Activated T-helper 9 cell treated with anti-CD3 and anti-CD28 coated beads, Interleukin-2, amount 50 U/mL, for 16 hours (primary cell): ENCODE measurements around the gene SLC25A42.

ENCODE experiments used
- DNase-seq: peaks from one replicate; pipeline ENCODE4 v3.0.0-alpha.2; 2020; ENCODE audit warnings: low read depth

Gene SLC25A42

DNA sequence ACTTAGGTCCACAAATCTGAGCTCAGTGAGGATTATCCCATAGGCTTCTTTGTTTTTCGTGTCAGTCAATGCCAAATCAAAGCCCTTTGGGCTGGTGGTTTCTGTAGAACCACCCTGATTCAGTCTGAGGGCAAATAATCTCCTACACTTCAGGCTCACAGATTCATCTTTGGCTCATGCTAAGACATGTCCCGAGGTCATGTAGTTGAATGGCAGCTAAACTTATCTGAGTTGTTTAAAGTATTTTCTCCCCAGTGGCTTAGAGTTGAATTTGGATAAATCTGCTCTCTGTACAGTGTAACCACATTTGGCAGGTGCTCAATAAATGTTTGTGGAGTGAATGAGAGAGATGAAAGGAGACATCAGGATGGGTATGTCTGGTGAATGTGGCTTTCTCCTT, 13.1 kb upstream of the SLC25A42 start:
- DNase-seq: no peak

DNA sequence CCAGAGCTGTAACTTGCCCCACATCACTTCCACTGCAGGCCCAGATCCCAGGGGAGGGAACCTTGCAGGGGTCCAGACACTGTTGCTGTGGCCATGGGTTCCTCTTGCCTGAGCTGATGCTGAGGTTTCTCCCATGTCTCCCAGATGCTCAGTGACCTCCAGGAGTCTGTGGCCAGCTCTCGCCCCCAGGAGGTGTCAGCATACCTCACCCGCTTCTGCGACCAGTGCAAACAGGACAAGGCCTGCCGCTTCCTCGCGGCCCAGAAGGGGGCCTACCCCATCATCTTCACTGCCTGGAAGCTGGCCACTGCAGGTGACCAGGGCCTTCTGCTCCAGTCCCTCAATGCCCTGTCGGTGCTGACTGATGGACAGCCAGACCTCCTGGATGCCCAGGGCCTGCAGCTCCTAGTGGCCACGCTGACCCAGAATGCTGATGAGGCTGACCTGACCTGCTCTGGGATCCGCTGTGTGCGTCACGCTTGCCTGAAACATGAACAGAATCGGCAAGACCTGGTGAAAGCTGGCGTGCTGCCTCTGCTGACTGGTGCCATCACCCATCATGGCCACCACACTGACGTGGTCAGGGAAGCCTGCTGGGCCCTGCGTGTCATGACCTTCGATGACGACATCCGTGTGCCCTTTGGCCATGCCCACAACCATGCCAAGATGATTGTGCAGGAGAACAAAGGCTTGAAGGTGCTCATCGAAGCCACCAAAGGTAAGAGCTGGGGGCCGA, 12.1 kb upstream of the SLC25A42 start:
- DNase-seq: no peak

DNA sequence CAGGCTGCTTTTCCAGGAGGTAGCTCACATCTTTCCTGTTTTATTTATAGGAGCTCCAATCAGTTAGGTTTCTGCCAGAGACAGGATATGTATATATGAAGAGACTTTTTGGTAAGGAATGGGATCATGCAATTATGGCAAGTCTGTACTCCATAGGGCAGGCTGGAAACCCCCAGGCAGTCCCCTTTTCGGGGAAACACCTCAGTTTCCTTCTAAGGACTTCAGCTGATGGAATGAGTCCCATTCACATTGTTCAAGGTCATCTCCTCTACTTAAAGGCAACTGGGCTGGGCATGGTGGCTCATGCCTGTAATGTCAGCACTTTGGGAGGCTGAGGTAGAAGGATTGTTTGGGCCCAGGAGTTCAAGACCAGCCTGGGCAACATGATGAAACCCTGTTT, 10.9 kb upstream of the SLC25A42 start:
- no peak for DNase-seq

GRCh38 chr19:19053508-19054314, 10.1 kb upstream of the SLC25A42 start:
- peak; percentile 36 for DNase-seq

- no peak for DNase-seq
Measured at GRCh38 chr19:19054315-19054938, 9.4 kb upstream of the SLC25A42 start.

- no peak for DNase-seq
Measured at GRCh38 chr19:19054939-19055440, 8.8 kb upstream of the SLC25A42 start.

- DNase-seq: no peak
Measured at GRCh38 chr19:19055701-19056100, 8.1 kb upstream of the SLC25A42 start.

- no peak for DNase-seq
Measured at GRCh38 chr19:19056636-19057275, 7.0 kb upstream of the SLC25A42 start.

GRCh38 chr19:19057317-19057716, 6.5 kb upstream of the SLC25A42 start:
- no peak for DNase-seq

- no peak for DNase-seq
Measured at GRCh38 chr19:19057720-19058119, 6.1 kb upstream of the SLC25A42 start.

DNA sequence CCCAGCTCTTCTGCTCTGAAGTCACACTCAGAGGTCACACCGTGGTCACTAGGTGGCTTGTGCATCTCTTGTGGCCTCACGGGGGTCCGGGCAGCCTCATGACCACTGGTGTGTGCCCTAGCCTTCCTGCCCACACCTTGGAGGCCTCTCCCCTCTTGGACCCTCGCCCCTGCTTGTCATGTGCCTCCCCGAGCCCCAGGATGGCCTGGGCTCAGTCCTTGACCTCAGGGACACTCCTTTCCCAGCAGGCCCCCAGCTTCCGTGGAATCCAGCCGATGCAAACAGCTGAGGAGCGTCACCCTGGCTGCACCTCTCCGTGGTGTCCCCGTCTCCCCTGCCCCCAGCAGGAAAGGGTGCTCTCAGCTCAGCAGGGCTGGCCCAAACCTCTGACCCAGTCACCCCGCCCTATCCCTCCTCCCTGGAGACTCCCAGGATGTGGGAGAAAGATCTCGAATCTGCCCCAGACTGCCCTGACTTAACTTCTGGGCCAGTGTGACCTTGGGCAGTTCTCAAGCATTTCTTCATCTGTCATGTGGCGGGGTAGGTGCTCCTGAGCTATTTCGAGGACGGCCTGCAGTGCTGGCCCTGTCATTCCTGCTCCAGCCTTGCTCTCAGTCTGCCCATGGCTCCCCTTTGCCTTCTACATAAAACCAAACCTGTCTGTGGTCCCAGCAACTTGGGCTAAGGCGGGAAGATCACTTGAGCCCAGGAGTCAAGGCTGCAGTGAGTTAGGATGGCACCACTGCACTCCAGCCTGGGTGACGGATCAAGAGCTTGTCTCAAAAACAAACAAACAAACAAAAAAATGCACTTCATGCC, 4.6 kb upstream of the SLC25A42 start:
- DNase-seq: no peak

DNA sequence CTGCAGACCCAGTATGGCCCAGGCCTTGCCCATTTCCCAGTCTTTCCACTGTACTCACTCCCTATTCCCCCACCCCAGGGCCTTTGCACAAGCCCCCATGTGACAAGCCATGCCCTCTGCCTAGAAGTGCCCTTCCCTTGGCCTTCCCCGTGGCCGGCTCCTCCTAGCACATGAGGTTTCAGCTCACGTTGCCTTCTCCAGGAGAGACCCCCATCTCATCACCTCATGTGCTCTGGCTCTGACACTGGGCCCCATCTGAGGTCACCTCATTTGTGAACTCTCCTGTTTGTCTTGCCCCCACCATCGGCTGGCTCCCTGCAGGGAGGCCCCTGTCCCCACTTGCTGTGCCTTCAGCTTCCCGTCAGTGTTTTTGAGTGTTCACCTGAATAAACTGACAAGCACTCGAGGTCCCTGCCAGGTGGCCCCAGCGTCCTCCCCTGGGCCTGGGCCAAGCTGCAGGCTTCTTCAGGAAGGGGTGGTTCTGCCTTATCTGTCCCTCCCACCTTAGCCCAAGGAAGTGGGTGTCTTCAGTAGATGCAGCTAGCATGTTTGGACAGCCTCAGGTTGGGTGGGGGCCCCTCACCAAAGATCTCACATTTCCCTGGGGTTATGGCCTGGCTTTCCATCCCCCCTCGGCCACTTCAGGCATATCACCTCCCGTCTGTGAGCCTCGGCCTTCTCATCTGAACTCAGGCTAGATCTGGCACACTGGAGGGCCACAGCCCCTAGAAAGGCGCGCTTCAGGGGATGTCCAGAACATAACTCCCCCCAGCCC, 3.8 kb upstream of the SLC25A42 start:
- no peak for DNase-seq

DNA sequence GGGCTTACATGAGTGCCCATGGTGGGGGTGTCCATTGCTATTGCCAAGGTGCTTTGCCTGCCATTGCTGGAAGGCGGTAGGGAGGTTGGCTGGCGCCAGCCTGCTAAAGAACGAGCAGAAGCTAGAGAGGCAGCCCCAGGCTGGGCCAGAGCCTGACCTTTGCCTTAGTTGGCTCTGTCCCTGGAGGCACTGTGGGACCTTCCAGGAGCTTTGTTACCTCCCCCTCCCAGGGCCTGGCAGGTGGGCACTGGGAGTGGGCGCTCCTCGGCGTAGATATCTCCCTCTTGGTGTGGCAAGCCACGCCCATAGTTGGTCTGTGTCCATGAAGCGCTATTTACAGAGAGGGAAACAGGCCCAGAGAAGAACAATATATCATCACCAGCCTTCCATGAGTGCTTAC, 2.3 kb upstream of the SLC25A42 start:
- DNase-seq: no peak

GRCh38 chr19:19062454-19063182, 1.2 kb upstream of the SLC25A42 start:
- no peak for DNase-seq

- DNase-seq: no peak
Measured at GRCh38 chr19:19064098-19064722, 416 bp downstream of the SLC25A42 start.

GRCh38 chr19:19064811-19065745, 1.3 kb downstream of the SLC25A42 start:
- DNase-seq: peak; percentile 8

GRCh38 chr19:19067276-19068072, 3.7 kb downstream of the SLC25A42 start:
- no peak for DNase-seq
